HG03460 (cell line): ENCODE measurements around the gene PNPO.

Experiments
- ATAC-seq: cut with Tn5 transposase; IDR thresholded peaks from one replicate; pipeline ENCODE4 v1.9.1; 2021; ENCODE audit not compliant: unreplicated experiment

Gene PNPO

DNA sequence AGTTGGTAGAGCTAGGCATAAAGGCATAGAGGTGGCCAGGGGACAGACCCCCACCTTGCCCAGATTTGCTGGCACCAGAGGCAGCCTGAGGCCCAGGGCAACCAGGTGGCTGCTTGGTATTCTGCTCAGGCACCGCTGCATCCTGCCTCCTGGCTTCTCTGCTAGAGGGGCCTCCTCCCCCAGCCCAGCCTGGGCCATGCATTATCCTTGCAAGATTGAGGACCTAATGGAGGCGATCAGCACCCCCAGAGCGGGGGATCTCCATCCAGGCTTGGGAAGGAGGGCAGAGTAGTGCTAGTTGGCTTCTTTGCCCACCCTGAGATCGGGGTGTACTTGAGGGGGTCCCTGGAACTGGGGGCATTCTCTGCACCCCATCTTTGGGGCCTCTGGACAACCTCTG lies 53.4 kb downstream of the PNPO start:
- no peak for ATAC-seq

DNA sequence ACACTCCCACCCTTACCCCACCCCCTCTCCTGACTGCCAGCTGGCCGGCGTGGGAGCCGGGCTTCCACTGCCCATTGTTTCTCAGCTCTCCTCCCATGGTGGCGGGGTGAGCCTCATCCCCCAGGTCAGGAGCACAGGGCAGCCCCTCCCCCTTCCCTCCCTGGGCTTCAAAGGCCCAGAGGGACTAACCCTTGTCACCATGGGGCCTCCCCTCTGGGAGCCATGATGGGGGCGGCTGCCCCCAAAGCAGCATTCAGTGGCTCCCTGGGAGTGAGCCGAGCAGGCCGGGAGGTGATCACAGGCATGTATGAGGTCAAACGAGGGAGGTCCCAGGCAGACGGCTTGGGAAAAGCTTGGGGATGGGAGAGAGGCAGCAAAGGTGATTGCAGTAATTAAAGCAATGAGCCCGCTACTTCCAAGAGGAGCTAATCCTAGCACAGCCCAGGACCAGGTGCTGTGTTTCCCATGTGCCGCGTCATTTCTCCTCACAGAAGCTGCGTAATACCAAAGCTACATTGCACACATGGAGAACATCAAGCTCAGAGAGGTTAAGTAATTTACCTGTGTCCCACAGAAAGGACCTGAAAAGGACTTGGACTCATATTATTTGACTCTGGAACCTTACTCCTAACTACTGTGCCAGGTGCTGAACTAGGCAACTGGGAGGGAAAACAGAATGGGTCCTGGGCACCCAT lies 54.0 kb downstream of the PNPO start:
- ATAC-seq: no peak

DNA sequence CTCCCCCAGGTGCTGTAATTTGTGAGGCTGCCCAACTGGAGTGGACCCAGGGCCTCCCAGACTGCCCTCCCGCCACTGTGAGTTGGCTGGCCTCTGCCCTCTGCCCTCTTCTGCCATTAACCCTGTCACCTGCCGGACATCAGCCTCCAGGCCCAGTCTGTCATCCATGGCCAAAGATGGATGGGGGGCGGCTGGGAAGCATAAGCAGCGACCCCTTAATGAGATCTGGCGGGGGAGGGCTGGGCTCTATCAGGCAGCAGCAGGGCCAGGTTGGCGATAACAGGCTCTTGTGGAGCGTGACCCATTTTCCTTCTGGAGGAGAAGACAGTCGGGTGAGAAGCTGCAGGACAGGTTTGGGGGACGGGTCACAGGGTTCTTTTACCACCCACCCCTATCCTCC lies 54.8 kb downstream of the PNPO start:
- ATAC-seq: no peak

DNA sequence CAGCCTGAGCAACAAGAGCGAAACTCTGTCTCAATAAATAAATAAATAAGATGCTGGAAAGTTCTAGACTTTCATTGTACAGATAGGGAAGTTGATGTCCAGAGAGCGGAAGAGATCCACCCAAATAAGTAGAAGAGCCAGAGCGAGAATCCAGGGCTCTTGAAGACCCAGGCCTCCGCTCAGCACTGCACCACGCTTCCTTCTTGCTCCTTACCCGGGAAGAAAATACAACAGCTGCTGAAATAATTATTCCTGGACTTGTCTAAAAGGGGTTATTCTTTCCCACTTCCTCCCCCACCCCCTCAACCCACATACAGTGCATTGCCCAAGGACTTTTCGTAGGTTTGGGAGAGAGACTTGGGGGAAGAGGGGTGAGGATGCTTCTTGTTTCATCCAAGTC lies 56.2 kb downstream of the PNPO start:
- no peak for ATAC-seq

DNA sequence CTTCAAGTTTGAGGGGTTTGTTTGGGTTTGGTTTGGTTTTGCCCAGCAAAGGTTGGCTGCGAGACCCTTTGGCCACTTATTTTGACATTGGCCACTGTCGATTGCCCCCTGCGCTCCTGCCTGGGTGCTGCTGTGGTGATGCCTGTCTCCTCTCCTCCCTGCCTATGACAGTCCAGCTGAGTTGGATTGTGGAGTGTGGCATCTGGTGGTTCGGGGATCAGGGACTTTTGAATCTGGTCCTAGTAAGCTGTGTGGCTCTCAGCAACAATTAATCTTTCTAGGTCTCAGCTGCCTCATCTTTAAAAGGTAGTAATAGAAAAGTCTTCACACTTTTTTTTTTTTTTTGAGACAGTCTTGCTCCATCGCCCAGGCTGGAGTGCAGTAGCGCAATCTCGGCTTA lies 56.7 kb downstream of the PNPO start:
- ATAC-seq: no peak
